Inflammatory macrophage (primary cell): Measurements from ENCODE around the gene TPRX1.
A peak's percentile ranks its signal among the peaks of the same experiment; 100 is the strongest.
"Not testable (repeated sequence)": the region's sequence is repeated elsewhere in the genome, so short reads cannot be mapped to it uniquely, and the experiment has no call there.

Source experiments
- DNase-seq, 2 donors: peaks; one replicate each; pipeline ENCODE4 v3.0.0-alpha.2; 2020 to 2022
- total RNA-seq, 18 experiments: gene quantifications; one replicate each; lab custom pipeline; 2026; ENCODE audit warnings: mixed read lengths in 6 of 18, inconsistent platforms in 2 of 18; lab: John Stamatoyannopoulos, UW

The TPRX1 gene, protein sequence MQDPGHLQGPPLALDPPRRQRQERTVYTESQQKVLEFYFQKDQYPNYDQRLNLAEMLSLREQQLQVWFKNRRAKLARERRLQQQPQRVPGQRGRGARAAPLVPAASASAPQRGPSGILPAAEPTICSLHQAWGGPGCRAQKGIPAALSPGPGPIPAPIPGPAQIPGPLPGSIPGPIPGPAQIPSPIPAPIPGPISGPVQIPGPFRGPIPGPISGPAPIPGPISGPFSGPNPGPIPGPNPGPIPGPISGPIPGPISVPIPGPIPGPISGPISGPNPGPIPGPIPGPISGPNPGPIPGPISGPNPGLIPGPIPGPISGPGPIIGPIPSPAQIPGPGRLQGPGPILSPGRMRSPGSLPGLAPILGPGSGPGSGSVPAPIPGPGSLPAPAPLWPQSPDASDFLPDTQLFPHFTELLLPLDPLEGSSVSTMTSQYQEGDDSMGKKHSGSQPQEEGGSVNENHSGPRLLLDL
- total RNA-seq: 0 to 0.12 (median 0) reads per million in 18 experiments

DNA sequence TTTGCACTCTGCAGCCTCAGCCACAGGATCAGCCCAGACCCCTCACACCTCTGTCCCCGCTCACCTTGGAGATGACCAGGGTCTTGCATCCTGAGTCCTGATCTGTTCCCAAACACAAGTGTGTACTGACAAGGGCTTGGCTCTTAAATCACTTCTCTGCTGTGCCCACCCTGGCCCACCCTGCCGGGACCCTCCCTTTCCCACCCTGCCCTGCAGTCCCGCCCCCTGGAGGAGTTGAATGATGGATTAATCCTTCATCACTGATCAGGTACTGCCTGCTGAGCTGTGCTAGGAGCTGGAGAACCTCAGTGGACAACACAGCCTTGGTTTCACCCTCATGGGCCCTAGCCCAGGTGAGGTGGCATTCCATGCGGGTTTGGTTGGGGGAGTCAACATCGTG lies at the start of gene TPRX1:
TPRX1 (minus strand) TSS at position 101 of the 400 bp plus-strand sequence; CDS start at position 89, 12 bp downstream.
- DNase-seq: not testable (repeated sequence)

DNA sequence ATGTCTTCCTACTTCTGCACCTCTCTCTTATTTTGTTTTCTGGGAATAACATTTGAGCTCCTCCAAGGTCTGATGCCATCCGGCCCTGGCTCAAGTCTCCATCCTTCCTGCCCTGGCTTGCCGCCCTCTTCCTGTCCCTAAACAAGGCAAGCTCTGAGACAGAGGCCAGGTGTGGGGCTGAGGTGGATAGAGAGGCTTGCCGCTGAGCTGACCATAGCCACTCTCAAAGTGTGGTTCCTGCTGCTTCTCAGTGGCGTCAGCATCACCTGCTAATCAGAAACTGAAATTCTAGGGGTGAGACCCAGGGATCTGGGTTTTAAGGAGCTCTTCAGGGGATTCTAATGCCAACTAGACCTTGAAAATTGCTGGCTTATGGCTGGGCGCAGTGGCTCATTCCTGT lies 48.7 kb upstream of the TPRX1 start:
- no peak for DNase-seq

DNA sequence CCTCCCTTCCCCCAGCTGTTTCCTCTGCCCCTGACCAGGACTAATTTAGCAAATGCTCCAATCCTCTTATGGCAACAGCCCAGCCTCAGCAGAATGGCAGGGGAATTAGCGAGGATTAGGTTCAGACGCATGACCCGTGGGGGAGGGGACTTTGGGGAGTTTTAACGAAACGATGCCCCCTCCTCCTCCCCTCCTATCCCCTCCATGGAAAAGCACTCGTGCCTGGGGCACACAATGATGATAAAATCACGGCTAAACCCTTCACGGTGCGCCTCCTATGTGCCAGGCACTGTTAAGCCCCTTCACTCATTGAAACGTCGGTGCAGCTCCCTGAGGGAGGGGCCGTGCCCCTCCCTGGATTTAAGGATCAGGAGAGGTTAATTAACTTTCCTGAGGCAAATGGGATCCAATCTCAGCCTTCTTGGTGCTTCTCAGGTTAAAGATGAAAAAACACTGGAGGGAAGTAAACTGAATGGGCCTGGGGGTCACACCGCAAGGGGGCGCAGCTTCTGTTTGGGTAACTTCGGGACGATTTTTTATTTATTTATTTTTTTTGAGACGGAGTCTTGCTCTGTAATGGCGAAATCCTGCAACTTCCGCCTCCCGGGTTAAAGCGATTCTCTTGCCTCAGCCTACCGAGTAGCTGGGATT lies 44.6 kb upstream of the TPRX1 start:
- peak; percentile 44 to 56 for DNase-seq

DNA sequence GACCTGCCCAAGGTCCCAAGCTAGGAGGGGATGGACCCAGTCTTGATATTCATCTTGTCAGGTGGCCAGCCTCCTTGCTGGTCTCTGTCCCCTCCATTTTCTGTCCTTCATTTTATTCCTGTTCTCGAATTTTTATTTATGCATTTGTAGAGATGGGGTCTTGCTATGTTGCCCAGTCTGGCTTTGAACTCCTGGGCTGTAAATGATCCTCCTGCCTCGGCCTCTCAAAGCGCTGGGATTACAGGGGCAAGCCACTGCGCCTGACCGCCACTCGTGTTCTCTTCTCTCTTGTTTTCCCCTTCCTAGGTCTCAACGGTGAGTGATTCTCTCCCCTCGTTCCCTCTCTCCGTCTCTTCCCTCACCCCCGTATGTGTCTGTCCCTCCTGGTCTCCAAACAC lies 44.1 kb upstream of the TPRX1 start:
- DNase-seq: no peak

- DNase-seq: no peak
These were observed 38.6 kb upstream of the TPRX1 start for GRCh38 chr19:47842941-47843340.

- no peak for DNase-seq
These were observed 35.6 kb upstream of the TPRX1 start for GRCh38 chr19:47839913-47840312.

GRCh38 chr19:47839411-47839810 lies 35.1 kb upstream of the TPRX1 start:
- no peak for DNase-seq

- DNase-seq: no peak
These were observed 31.7 kb upstream of the TPRX1 start for GRCh38 chr19:47836038-47836437.

- no peak for DNase-seq
These were observed 28.4 kb upstream of the TPRX1 start for GRCh38 chr19:47832723-47833122.

- no peak for DNase-seq
These were observed 22.4 kb upstream of the TPRX1 start for GRCh38 chr19:47826800-47827199.

GRCh38 chr19:47824396-47824795 lies 20.0 kb upstream of the TPRX1 start:
- DNase-seq: no peak

DNA sequence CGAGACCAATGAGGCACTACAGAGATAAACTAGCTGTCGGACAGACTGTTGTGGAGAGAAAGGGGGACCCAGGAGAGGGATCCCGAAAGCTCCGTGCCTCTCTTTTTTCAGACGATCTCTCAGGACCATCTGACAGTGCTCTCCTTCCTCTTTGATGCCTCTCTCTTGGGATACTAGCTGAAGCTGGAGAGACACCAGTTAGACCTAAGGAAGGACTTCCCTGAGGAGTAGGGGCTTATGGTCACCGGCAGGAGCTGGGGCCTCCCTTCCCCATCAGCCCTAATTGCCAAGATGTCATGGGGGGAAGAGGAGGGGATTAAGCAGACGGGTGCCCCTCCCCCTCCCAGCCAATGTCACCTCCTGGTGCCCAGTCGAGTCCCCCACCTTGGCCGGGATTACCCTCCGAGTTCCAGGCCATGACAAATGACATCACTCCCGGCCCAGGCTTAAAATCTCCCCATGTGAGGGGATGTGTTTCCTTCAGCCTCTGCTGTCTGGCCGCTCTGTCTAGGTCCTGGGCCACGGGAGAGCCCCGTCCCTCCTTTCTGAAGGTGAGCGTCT lies 17.2 kb upstream of the TPRX1 start, which contains the start of gene CRX:
CRX (plus strand) TSS at position 478 of the 561 bp plus-strand sequence. CDS start 12,507 bp downstream, outside the sequence.
- no peak for DNase-seq

DNA sequence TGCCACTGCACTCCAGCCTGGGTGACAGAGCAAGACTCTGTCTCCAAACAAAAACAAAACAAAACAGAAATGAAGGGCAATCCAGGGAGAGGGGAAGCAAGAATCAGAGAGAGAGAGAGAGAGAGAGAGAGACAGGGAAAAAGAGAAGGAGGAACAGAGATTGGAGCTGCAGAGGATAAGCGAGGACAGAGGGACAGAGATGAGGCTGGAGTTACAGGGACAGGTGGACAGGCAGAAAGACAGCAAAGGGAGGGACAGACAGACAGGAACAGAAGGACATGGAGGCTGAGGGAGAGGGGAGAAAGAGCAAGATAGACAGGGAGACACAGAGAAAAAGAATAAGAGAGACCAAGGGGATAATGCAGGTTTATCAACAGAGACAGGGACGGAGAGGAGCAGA lies 16.1 kb upstream of the TPRX1 start:
- DNase-seq: no peak

- DNase-seq: no peak
These were observed 15.5 kb upstream of the TPRX1 start for GRCh38 chr19:47819858-47820257.

- not testable (repeated sequence) for DNase-seq
These were observed 13.9 kb upstream of the TPRX1 start for GRCh38 chr19:47818221-47818620.

GRCh38 chr19:47816270-47816669 lies 11.9 kb upstream of the TPRX1 start:
- DNase-seq: not testable (repeated sequence)

GRCh38 chr19:47813995-47814328 lies 9.6 kb upstream of the TPRX1 start:
- no peak for DNase-seq

DNA sequence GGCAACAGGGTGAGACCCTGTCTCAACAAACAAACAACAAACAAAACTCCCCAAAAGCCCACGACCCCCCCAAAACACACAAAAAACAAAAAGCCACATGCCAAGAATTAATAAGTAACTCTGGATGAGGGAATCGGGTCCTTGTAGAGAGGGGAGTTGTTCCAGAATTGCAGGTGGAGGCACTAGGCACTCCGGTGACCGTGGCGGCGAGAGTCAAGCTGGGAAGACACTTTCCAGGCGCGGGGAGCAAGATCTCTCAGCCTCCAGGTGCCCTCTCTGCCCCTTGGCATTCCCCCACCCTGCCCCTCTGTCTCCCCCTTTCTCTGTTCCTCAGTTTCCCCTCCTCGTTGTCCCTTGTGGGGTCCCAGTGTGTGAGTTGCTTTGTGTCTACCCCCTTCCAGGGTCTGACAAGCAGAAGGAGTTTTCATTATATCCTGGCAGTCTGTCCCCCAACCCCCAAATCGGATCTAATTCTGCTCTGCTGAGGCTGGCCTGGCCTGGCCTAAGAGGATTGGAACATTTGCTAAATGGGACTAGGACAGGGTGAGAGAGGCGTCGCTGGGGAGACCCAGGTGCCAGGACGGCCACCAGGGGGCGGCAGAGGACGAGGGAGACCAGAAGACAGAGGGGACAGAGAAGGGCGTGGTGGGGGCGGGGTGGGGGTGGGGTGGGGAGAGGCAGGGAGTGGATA lies 9.1 kb upstream of the TPRX1 start:
- DNase-seq: peak; percentile 38 to 57

- no peak for DNase-seq
These were observed 2.1 kb upstream of the TPRX1 start for GRCh38 chr19:47806435-47806834.

- no peak for DNase-seq
These were observed 962 bp upstream of the TPRX1 start for GRCh38 chr19:47805313-47805712.

- not testable (repeated sequence) for DNase-seq
These were observed 680 bp downstream of the TPRX1 start for GRCh38 chr19:47803671-47804070.

DNA sequence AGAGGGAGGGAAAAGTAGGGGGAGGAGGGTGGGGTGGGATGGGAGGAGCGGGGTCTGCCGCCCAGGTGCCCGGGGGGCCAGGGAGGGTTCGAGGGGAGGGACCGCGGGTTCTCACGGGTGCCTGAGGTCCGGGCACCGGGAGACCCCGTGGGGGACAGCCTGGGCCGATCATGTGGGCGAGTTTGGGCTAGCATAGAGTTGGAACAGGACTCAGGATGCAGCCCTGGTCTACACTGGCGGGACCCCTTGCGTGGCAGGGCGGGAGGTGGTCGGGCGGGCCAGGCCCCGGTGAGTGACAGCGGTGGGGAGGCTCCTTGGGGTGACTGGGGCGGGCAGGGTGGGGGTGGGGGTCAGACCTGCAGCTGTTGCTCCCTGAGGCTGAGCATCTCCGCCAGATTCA lies 1.2 kb downstream of the TPRX1 start:
- DNase-seq: not testable (repeated sequence)

GRCh38 chr19:47802521-47803043 lies 1.8 kb downstream of the TPRX1 start:
- no peak for DNase-seq
